Stimulated activated CD4-positive, alpha-beta T cell treated with anti-CD3 and anti-CD28 coated beads, Interleukin-1b, Interleukin-23, amount 100 ng/mL, for 48 hours (primary cell): Measurements from ENCODE around the gene NME8.

Experiments used
- DNase-seq: peaks from one replicate; pipeline ENCODE4 v3.0.0-alpha.2; 2020

The NME8 gene

GRCh38 chr7:37901236-37901827 lies 52.9 kb downstream of the NME8 start:
- no peak for DNase-seq

- no peak for DNase-seq
These were observed 53.6 kb downstream of the NME8 start for GRCh38 chr7:37901890-37902524.

- no peak for DNase-seq
These were observed 59.9 kb downstream of the NME8 start for GRCh38 chr7:37908221-37908788.

GRCh38 chr7:37912756-37913155 lies 64.4 kb downstream of the NME8 start:
- DNase-seq, result no peak

- DNase-seq, result no peak
These were observed 67.0 kb downstream of the NME8 start for GRCh38 chr7:37915438-37915837.

- DNase-seq, result no peak
These were observed 67.7 kb downstream of the NME8 start for GRCh38 chr7:37916017-37916672.

- no peak for DNase-seq
These were observed 68.6 kb downstream of the NME8 start, which contains the start of gene SFRP4 for GRCh38 chr7:37916673-37917660. SFRP4 (minus strand) TSS chr7:37916817; CDS start chr7:37916537, 280 bp downstream.

- no peak for DNase-seq
These were observed 70.1 kb downstream of the NME8 start for GRCh38 chr7:37918526-37918925.

- DNase-seq, result peak; percentile 52
These were observed 72.0 kb downstream of the NME8 start, which contains the start of gene EPDR1 for GRCh38 chr7:37920305-37920848. EPDR1 (plus strand) TSS chr7:37920640; CDS start chr7:37920940, 300 bp downstream.

- no peak for DNase-seq
These were observed 72.7 kb downstream of the NME8 start for GRCh38 chr7:37920849-37921805.

- no peak for DNase-seq
These were observed 73.5 kb downstream of the NME8 start for GRCh38 chr7:37921876-37922275.

GRCh38 chr7:37923996-37924395 lies 75.6 kb downstream of the NME8 start:
- DNase-seq, result no peak

GRCh38 chr7:37924491-37925041 lies 76.2 kb downstream of the NME8 start:
- no peak for DNase-seq

- DNase-seq, result no peak
These were observed 77.2 kb downstream of the NME8 start for GRCh38 chr7:37925620-37926019.

- no peak for DNase-seq
These were observed 79.5 kb downstream of the NME8 start for GRCh38 chr7:37927773-37928444.

GRCh38 chr7:37928878-37929277 lies 80.5 kb downstream of the NME8 start:
- DNase-seq, result no peak

- DNase-seq, result no peak
These were observed 82.0 kb downstream of the NME8 start for GRCh38 chr7:37930226-37930948.

- DNase-seq, result no peak
These were observed 84.1 kb downstream of the NME8 start for GRCh38 chr7:37932543-37932942.

GRCh38 chr7:37933018-37933566 lies 84.7 kb downstream of the NME8 start:
- no peak for DNase-seq
